Left lung (tissue), 10 donors: Measurements from ENCODE around the gene SYTL3. TPM values are rescaled to one million over a fixed set of nuclear protein-coding genes. Genes with fewer than 3 reads are reported as not detected.

Experiments used
- ATAC-seq: fragments of 200-7000 bp; cut with Tn5 transposase; one replicate; pipeline ENCODE4 v1.9.1; 2020; ENCODE audit warnings: moderate library complexity
- DNase-seq, 4 donors: peaks; one replicate each; pipeline ENCODE4 v3.0.0-alpha.2; 2013 to 2020
- H3K27ac ChIP-seq, 2 donors: fragments of 200-600 bp; sonication (generic) in 1 of 2; one replicate each; pipeline versions ENCODE4 v1.5.0 to v1.8.0; 2020 to 2021
- H3K27me3 ChIP-seq, 2 donors: fragments of 200-600 bp; sonication (generic) in 1 of 2; one replicate each; pipeline versions ENCODE4 v1.5.0 to v1.8.0; 2020 to 2021
- H3K36me3 ChIP-seq, 2 donors: fragments of 200-600 bp; sonication (generic) in 1 of 2; one replicate each; pipeline versions ENCODE4 v1.5.0 to v1.8.0; 2020 to 2021
- H3K4me1 ChIP-seq, 2 donors: fragments of 200-600 bp; one replicate each; pipeline ENCODE4 v1.8.0; 2021
- H3K4me3 ChIP-seq, 2 donors: fragments of 200-600 bp; sonication (generic) in 1 of 2; one replicate each; pipeline versions ENCODE4 v1.5.0 to v1.8.0; 2020 to 2021; ENCODE audit warnings: mild to moderate bottlenecking in 1 of 2
- H3K9me3 ChIP-seq, 2 donors: fragments of 200-600 bp; sonication (generic) in 1 of 2; one replicate each; pipeline versions ENCODE4 v1.5.0 to v1.8.0; 2020 to 2021
- intact Hi-C, 2 donors: fragments of 100-400 bp; cut with DNase I; formaldehyde crosslinking; loops; one replicate each; pipeline versions ENCODE4 v1.11.2 to v1.14.2; 2022
- polyA plus RNA-seq, 6 donors: library from polyadenylated mRNA; unstranded; fragments of 120-200 nt; gene quantifications; one replicate each; pipeline ENCODE4 v1.2.1, GENCODE V29; 2013; ENCODE audit not compliant: insufficient read length in 6 of 6
- total RNA-seq, 2 donors: library from RNA; stranded (reverse); fragmentation: NEBNext Ultra II Directional; extraction: Animal tissue kit (Norgen Biotek cat#: 25700); gene quantifications; one replicate each; pipeline ENCODE4 v1.2.1, GENCODE V29; 2021
- TF ChIP-seq, protein P1 (sequence below), 2 donors: fragments of 200-600 bp; sonication (generic) in 1 of 2; IDR thresholded peaks; one replicate each; pipeline versions ENCODE4 v1.5.0 to v1.8.0; 2021; ENCODE audit warnings: antibody characterized with exemption in 2 of 2
- donor health status: DM: no; HTN: yes; CAD: no.
- donor health status: DM: no; HTN: no; CAD: no.

SYTL3 gene
- total and polyA plus RNA-seq, 8 donors, result 6.5 to 10.3 (median 8.3) TPM

DNA sequence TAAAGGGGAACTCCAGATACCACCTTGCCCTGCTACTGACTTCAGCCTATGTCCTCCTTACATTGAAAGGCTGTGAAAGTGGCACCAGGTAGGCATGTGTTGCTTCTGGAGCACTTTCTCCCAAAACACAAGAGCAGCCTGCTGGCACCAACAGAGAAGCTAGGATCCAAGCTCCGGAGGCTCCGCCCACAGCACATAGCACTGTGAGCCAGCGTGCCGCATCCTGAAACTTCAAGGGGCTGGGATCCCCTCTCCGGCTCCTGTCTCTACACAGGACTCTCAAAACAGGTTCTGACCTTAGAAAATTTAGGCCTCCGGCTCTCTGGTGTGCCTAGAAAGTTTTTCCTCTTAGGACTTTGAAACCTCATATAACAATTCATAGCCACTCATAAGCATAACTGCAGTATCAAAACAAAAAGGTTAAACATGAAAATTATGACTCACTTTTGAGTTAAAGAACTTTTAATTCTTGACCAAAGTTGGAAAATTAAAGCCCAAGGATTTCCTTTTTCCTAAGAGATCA, 128.2 kb downstream of the SYTL3 start:
- ATAC-seq, result no peak
- TF ChIP-seq, protein P1, sequence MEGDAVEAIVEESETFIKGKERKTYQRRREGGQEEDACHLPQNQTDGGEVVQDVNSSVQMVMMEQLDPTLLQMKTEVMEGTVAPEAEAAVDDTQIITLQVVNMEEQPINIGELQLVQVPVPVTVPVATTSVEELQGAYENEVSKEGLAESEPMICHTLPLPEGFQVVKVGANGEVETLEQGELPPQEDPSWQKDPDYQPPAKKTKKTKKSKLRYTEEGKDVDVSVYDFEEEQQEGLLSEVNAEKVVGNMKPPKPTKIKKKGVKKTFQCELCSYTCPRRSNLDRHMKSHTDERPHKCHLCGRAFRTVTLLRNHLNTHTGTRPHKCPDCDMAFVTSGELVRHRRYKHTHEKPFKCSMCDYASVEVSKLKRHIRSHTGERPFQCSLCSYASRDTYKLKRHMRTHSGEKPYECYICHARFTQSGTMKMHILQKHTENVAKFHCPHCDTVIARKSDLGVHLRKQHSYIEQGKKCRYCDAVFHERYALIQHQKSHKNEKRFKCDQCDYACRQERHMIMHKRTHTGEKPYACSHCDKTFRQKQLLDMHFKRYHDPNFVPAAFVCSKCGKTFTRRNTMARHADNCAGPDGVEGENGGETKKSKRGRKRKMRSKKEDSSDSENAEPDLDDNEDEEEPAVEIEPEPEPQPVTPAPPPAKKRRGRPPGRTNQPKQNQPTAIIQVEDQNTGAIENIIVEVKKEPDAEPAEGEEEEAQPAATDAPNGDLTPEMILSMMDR (IDR thresholded peaks at IDR 0.05), result no peak
- intact Hi-C loops, result no loop called here
- Histone ChIP-seq H3K36me3 (peaks cover 0 to 99% of the 10 kb centered on the region in 2 donors), H3K27me3 (no peaks in the 10 kb centered on the region), H3K4me1 (peaks cover 4 to 8% of the 10 kb centered on the region in 2 donors), H3K9me3 (no peaks in the 10 kb centered on the region), H3K4me3 (no peak overlapping the region), H3K27ac (no peak overlapping the region)
- DNase-seq, result peak in 1 of 4 donors; percentile 24

DNA sequence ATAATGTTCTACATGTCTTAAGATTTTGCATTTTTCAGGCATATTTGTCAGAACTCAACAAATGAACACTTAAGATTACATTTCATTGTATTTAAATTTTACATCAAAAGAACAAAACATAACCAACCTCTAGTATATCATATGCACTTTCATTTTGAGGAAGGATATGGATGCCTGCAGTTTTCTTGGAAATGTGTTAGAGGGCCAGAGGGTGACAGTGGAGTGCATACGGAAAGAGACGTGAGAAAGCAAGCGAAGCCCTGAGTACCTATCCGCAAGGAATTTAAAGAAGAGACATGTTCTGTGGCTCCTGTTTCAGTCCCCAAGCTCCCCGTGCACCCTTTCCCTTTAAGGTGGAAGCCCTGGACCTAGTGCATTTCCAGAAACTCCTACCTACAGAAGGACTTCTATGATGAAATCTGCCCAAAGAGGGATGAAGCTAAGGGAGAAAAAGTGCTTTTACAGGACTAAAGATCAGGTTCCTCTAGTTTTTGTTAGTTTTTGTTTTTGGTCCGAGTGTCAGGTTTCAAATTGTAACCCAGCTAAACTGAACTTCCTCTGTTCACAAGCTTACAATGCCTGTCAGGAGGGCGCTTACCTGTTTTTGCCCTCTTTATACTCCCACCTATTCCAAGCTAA, 130.5 kb downstream of the SYTL3 start:
- Histone ChIP-seq H3K27me3 (no peaks in the 10 kb centered on the region), H3K27ac (peak overlapping the region in 1 of 2 donors; percentile 46), H3K4me3 (no peak overlapping the region), H3K4me1 (peaks cover 0 to 4% of the 10 kb centered on the region in 2 donors), H3K36me3 (peaks cover 4 to 99% of the 10 kb centered on the region in 2 donors), H3K9me3 (no peaks in the 10 kb centered on the region)
- ATAC-seq, result peak; percentile 1
- TF ChIP-seq, protein P1 (IDR thresholded peaks at IDR 0.05), result no peak
- intact Hi-C loops, result no loop called here
- DNase-seq, result peak in 1 of 4 donors; percentile 46

DNA sequence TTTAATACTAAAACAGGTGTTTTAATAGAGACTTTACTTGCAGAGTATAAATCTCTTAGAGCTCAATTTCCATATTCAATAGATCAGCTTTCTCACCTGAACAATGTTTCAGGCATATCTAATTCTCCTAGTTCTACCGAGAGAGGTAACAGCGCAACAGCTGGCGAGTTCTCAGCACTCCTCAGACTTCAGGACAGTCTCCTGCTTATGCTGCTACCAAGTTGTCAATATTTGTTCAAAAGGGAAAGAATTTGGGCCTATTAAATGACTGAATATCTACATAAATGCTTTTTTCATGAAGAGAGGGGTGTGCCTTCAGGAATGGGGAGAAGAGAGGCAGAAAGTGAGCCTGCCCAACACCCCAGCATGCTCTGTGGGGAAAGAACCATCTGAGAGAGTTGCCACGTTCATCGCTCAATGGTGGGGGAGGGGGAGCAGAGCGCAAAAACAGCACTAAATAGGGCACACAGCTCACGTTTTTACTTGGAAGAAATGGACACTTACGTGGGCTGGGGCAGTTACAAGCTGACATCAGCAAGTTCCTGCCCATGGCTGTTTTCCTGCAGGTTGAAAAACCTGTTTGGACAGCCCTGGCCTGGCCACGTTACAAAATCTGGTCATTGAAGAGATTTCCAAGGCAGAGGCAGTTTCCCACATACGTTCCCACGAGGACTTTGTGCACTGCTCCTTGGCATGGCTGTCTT, 131.3 kb downstream of the SYTL3 start:
- Histone ChIP-seq H3K9me3 (no peaks in the 10 kb centered on the region), H3K36me3 (peaks cover 4 to 99% of the 10 kb centered on the region in 2 donors), H3K27ac (peak overlapping the region in 1 of 2 donors; percentile 46), H3K4me3 (no peak overlapping the region), H3K4me1 (peaks cover 0 to 4% of the 10 kb centered on the region in 2 donors), H3K27me3 (no peaks in the 10 kb centered on the region)
- ATAC-seq (peak; percentile 70), DNase-seq (peak in 2 of 4 donors; percentile 59 to 80)
- TF ChIP-seq, protein P1 (IDR thresholded peaks at IDR 0.05), result no peak
- intact Hi-C loops, result no loop called here

DNA sequence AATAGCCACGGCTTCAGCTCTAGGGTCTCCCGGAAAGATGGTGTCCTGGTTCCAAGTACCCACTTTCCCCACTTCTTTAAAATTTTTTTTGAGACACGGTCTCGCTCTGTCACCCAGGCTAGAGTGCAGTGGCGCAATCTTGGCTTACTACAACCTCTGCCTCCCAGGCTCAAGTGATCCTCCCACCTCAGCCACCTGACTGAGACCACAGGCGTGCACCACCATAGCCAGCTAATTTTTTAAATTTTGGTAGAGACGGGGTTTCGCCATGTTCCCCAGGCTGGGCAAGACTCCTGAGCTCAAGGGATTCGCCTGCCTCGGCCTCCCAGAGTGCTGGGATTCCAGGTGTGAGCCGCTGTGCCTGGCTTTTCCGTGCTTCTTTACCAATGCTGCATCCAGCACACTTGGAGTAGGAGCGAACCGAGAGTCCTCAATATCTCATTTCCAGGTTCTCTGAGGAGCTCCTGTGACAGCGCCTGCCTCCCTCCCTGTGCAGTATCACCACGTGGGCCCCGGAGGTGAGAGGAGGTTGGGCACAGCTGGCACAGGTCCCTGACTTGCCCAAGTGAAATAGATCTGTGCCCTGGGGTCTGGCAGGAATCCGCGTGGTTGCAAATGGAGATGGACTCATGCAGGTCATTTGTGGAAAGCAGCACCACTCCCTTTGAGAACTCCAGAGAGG, 132.0 kb downstream of the SYTL3 start:
- Histone ChIP-seq H3K36me3 (peaks cover 4 to 99% of the 10 kb centered on the region in 2 donors), H3K4me1 (peaks cover 0 to 4% of the 10 kb centered on the region in 2 donors), H3K27me3 (no peaks in the 10 kb centered on the region), H3K27ac (no peak overlapping the region), H3K4me3 (no peak overlapping the region), H3K9me3 (no peaks in the 10 kb centered on the region)
- intact Hi-C loops, result no loop called here
- TF ChIP-seq, protein P1 (IDR thresholded peaks at IDR 0.05), result no peak
- peak; percentile 29 for ATAC-seq
- no peak for DNase-seq
